ENCODE results near the gene POLR3C. TPM values are rescaled to one million over a fixed set of nuclear protein-coding genes. Genes with fewer than 3 reads are reported as not detected.

The POLR3C gene
- total and polyA plus RNA-seq, 12 donors, result 12.0 to 28.4 (median 19.9) TPM

GRCh38 chr1:145796753-145797152 is 27.2 kb upstream of the POLR3C start:
- Histone ChIP-seq H3K27ac (no peak overlapping the region), H3K9me3 (replicated peaks in 1 of 3) (no peaks in the 10 kb centered on the region), H3K4me3 (no peak overlapping the region), H3K36me3 (replicated peaks in 1 of 2) (no peaks in the 10 kb centered on the region), H3K27me3 (no peaks in the 10 kb centered on the region), H3K4me1 (replicated peaks in 1 of 2) (no peaks in the 10 kb centered on the region)
- intact Hi-C loops (cut with DNase I), result no loop called here
- DNase-seq, result no peak
- no peak for TF ChIP-seq POLR2A (IDR thresholded peaks at IDR 0.05)
- TF ChIP-seq CTCF (IDR thresholded peaks at IDR 0.05), result no peak
- WGBS, 4 donors, result 29 to 85% (median 52%) methylated on average over 1 of the region's 1 CpG

GRCh38 chr1:145799806-145800205 is 24.2 kb upstream of the POLR3C start:
- no peak for DNase-seq
- Histone ChIP-seq H3K27ac (no peak overlapping the region), H3K36me3 (replicated peaks in 1 of 2) (no peaks in the 10 kb centered on the region), H3K27me3 (no peaks in the 10 kb centered on the region), H3K4me3 (no peak overlapping the region), H3K9me3 (replicated peaks in 1 of 3) (no peaks in the 10 kb centered on the region), H3K4me1 (replicated peaks in 1 of 2) (peaks cover 0 to 20% of the 10 kb centered on the region in 2 donors)
- no peak for TF ChIP-seq POLR2A (IDR thresholded peaks at IDR 0.05)
- TF ChIP-seq CTCF (IDR thresholded peaks at IDR 0.05), result no peak
- WGBS, 4 donors, result 95 to 97% (median 97%) methylated on average over 2 of the region's 2 CpGs
- intact Hi-C loops (cut with DNase I), result no loop called here

- Histone ChIP-seq H3K27ac (no peak overlapping the region), H3K4me1 (replicated peaks in 1 of 2) (peaks cover 0 to 24% of the 10 kb centered on the region in 2 donors), H3K36me3 (replicated peaks in 1 of 2) (no peaks in the 10 kb centered on the region), H3K4me3 (no peak overlapping the region), H3K9me3 (replicated peaks in 1 of 3) (no peaks in the 10 kb centered on the region), H3K27me3 (no peaks in the 10 kb centered on the region)
- DNase-seq, result no peak
- intact Hi-C loops (cut with DNase I), result no loop called here
- TF ChIP-seq POLR2A (IDR thresholded peaks at IDR 0.05) (no peak), CTCF (IDR thresholded peaks at IDR 0.05) (no peak)
- WGBS, 4 donors, result 56 to 73% (median 70%) methylated on average over 3 of the region's 3 CpGs
Observed at GRCh38 chr1:145804235-145805045, 19.6 kb upstream of the POLR3C start.

- no peaks in the 10 kb centered on the region for H3K27me3 ChIP-seq
- TF ChIP-seq CTCF (IDR thresholded peaks at IDR 0.05) (no peak), POLR2A (IDR thresholded peaks at IDR 0.05) (no peak)
- WGBS, 4 donors, result 67 to 93% (median 78%) methylated on average over 1 of the region's 1 CpG
- peaks cover 0 to 24% of the 10 kb centered on the region in 2 donors for H3K4me1 ChIP-seq (replicated peaks in 1 of 2)
- no peaks in the 10 kb centered on the region for H3K36me3 ChIP-seq (replicated peaks in 1 of 2)
- no peak for DNase-seq
- intact Hi-C loops (cut with DNase I), result no loop called here
- H3K4me3 ChIP-seq, result no peak overlapping the region
- H3K27ac ChIP-seq, result no peak overlapping the region
- no peaks in the 10 kb centered on the region for H3K9me3 ChIP-seq (replicated peaks in 1 of 3)
Observed at GRCh38 chr1:145805057-145805456, 18.9 kb upstream of the POLR3C start.
